MCF 10A (cell line): ENCODE measurements around the gene PACSIN2. TPM values are rescaled to one million over a fixed set of nuclear protein-coding genes. Genes with fewer than 3 reads are reported as not detected.

ENCODE experiments used
- BruUV-seq: library from RNA; stranded (reverse); fragments of 400-500 nt; replicated peaks from 2 replicates; lab custom pipeline; 2021; lab: Mats Ljungman, UMichigan
- CTCF ChIA-PET: fragments of 300-600 bp; sonication (Branson Sonifier 250); formaldehyde crosslinking; extraction: SDS; loops from one replicate; lab custom pipeline; 2021; ENCODE audit warnings: antibody characterized with exemption, inconsistent platforms; lab: Yijun Ruan, JAX
- POLR2A ChIA-PET: fragments of 300-600, 350-650 bp; sonication (Branson Sonifier 250); formaldehyde crosslinking; extraction: SDS; loops from one replicate; lab custom pipeline; 2020; ENCODE audit warnings: antibody characterized with exemption, inconsistent platforms; lab: Yijun Ruan, JAX
- DNase-seq: peaks from one replicate; pipeline ENCODE4 v3.0.0-alpha.2; 2018; ENCODE audit not compliant: unreplicated experiment
- H3K27ac Mint-ChIP-seq: one replicate; pipeline ENCODE4 v1.8.0; 2022; ENCODE audit warnings: mild to moderate bottlenecking, low read depth, mixed read lengths; ENCODE audit not compliant: unreplicated experiment
- H3K27me3 Mint-ChIP-seq: one replicate; pipeline ENCODE4 v1.8.0; 2022; ENCODE audit warnings: mixed read lengths; ENCODE audit not compliant: insufficient read depth, unreplicated experiment
- H3K36me3 Mint-ChIP-seq: one replicate; pipeline ENCODE4 v1.8.0; 2022; ENCODE audit warnings: mild to moderate bottlenecking, moderate library complexity, mixed read lengths; ENCODE audit not compliant: insufficient read depth, unreplicated experiment
- H3K4me1 Mint-ChIP-seq: one replicate; pipeline ENCODE4 v1.8.0; 2022; ENCODE audit warnings: mixed read lengths; ENCODE audit not compliant: insufficient read depth, unreplicated experiment
- H3K4me3 Mint-ChIP-seq: one replicate; pipeline ENCODE4 v1.8.0; 2022; ENCODE audit warnings: mild to moderate bottlenecking, moderate library complexity, mixed read lengths; ENCODE audit not compliant: unreplicated experiment
- H3K9me3 Mint-ChIP-seq: one replicate; pipeline ENCODE4 v1.8.0; 2022; ENCODE audit warnings: mixed read lengths; ENCODE audit not compliant: unreplicated experiment
- intact Hi-C: fragments of 100-400 bp; cut with micrococcal nuclease; formaldehyde crosslinking; loops from 2 replicates; pipeline ENCODE4 v1.14.1; 2022
- total RNA-seq: library from RNA; stranded (reverse); gene quantifications from 2 replicates; pipeline ENCODE4 v1.2.3, GENCODE V29; 2022
- TF ChIP-seq, protein P1 (sequence below): fragments of 200-600 bp; IDR thresholded peaks from one replicate; pipeline ENCODE4 v1.8.0; 2022; ENCODE audit warnings: antibody characterized with exemption, mild to moderate bottlenecking; ENCODE audit not compliant: unreplicated experiment

Gene PACSIN2
- total RNA-seq, 1 experiment from 2014 or later: 67.3 TPM

DNA sequence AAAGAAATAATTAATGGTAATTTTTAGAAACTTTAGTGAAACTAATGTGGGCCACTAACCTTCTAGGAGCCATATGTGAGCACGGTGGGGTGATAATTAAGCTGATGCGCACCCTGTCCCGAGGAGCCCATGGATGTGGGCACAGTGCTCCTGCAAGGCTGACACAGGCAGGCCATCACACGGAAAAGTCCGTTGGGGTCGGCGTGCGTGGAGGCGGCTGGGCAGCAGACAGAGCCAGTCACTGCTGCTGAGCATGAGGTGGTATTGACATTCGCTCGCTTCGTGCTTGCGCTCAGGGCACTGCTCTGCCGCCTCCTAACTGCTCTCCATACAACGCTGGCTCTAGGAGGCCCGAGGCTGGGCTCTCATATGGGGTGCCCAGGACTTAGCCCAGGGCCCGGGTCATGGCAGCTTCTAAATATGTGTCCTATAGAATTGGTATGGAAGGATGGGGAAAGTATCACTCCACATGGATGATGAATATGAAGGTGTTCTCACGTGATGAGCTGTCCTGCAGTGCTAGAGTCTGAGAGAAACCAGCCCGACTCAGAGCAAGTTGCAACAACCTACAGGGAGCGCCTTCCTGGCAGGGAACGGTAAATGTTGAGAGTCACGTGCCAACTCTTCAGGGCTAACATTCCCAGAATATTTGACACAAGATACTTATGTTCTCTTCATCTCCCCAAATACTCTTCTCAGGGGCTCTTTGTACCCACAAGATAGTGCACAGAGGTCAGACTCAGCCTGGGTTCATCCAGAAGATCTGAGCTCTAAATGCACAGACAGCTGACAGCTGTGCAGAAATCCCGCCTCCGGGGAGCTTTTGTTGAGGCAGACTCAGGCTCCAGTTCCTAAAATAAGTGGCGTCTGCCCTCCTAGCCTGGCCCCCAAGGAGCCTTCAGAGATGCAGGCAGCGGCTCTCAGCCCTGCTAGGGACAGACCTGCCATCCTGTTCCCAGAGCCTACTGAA lies 107.3 kb downstream of the PACSIN2 start:
- intact Hi-C loops: no loop called here
- peaks cover 15% of the 10 kb centered on the region for H3K36me3 Mint-ChIP-seq
- H3K4me3 Mint-ChIP-seq: no peak overlapping the region
- H3K27ac Mint-ChIP-seq: peak overlapping the region; percentile 58
- no peaks in the 10 kb centered on the region for H3K27me3 Mint-ChIP-seq
- H3K9me3 Mint-ChIP-seq: no peaks in the 10 kb centered on the region
- no TSS peak for BruUV-seq
- peak; percentile 65 for DNase-seq
- TF ChIP-seq, protein P1, sequence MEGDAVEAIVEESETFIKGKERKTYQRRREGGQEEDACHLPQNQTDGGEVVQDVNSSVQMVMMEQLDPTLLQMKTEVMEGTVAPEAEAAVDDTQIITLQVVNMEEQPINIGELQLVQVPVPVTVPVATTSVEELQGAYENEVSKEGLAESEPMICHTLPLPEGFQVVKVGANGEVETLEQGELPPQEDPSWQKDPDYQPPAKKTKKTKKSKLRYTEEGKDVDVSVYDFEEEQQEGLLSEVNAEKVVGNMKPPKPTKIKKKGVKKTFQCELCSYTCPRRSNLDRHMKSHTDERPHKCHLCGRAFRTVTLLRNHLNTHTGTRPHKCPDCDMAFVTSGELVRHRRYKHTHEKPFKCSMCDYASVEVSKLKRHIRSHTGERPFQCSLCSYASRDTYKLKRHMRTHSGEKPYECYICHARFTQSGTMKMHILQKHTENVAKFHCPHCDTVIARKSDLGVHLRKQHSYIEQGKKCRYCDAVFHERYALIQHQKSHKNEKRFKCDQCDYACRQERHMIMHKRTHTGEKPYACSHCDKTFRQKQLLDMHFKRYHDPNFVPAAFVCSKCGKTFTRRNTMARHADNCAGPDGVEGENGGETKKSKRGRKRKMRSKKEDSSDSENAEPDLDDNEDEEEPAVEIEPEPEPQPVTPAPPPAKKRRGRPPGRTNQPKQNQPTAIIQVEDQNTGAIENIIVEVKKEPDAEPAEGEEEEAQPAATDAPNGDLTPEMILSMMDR: no peak
- peaks cover 45% of the 10 kb centered on the region for H3K4me1 Mint-ChIP-seq
- POLR2A ChIA-PET: interaction anchor here (0.6 to 5.4 kb wide), 3 partner anchors 11 to 31 kb away, joined by 3 to 25 read pairs (median 4); no protein-coding TSS in a partner anchor
- CTCF ChIA-PET: interaction anchor here (0.6 to 5.3 kb wide), 4 partner anchors 11 to 94 kb away, joined by 3 to 26 read pairs (median 6); no protein-coding TSS in a partner anchor

DNA sequence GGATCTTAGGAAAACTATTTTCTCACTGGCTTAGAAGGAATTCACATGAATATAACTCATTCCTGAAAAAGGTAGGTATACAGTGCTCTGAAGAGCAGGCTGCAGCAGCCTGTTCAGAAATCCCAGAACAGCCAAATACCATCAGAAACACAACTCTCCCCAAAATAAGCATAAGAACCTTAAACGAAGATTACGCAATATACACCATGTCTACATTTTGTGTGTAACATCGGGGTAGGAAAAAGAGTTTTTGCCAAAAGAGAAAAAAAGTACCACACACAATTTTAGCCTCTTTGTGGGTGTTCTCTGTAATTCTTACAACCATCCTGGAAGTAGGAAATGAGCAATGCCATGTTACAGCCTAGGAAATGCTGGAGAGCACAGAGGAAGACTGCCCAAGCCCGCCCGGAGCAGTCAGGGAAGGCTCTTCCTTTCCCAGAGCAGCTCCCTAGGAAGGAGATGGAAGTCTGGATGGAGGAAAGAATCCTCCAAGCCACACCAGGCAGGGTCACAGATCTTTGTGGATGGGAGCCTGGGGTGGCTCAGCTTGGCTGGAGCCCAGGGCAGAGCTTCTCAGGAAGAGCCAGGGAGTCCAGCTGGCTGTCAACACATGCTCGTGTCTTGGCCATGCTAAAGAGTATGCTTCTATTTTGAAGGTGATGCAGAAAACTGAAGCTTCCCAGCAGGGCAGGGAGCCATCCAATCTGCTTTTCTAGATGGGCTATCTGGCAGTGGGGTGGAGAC lies 108.2 kb downstream of the PACSIN2 start:
- H3K4me1 Mint-ChIP-seq: peaks cover 39% of the 10 kb centered on the region
- no peak overlapping the region for H3K4me3 Mint-ChIP-seq
- CTCF ChIA-PET: interaction anchor here (2.1 to 5.3 kb wide), 2 partner anchors 12 to 39 kb away, joined by 7 to 26 read pairs; no protein-coding TSS in a partner anchor
- intact Hi-C loops: no loop called here
- no peaks in the 10 kb centered on the region for H3K9me3 Mint-ChIP-seq
- H3K27ac Mint-ChIP-seq: no peak overlapping the region
- no peak for DNase-seq
- H3K36me3 Mint-ChIP-seq: peaks cover 10% of the 10 kb centered on the region
- no peaks in the 10 kb centered on the region for H3K27me3 Mint-ChIP-seq
- POLR2A ChIA-PET: interaction anchor here (0.6 to 5.4 kb wide), 3 partner anchors 12 to 367 kb away, joined by 3 to 25 read pairs (median 4); no protein-coding TSS in a partner anchor
- TF ChIP-seq, protein P1: no peak
- no TSS peak for BruUV-seq

DNA sequence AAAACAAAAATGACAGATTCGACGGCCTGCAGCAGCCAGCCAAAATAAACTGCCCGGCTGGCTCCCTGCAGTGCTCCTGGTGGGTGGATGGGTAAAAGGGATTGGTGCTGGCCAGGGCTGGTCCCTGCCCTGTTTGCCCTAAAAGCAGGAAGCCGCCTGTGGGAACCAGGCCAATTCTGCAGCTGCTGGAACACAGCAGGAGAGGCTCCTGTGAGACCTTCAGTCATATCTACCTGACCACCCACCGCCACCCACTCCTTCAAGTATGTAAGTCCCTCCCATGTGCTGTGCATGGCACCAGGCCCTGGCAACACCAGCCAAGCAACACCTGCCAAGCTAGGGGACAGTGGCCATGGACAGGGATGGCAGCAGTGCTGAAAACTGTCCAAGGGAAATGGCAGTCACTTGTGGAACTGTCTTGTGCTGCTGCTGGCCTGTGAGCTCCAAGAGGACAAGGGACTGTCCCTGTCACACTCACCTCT lies 109.2 kb downstream of the PACSIN2 start:
- no TSS peak for BruUV-seq

More for the DNA sequence above, 109.2 kb downstream of the PACSIN2 start:
- POLR2A ChIA-PET: interaction anchor here (0.6 to 5.4 kb wide), 5 partner anchors 12 to 906 kb away, joined by 3 to 25 read pairs (median 4); partner anchors contain the start of gene EFCAB6
- no peak overlapping the region for H3K27ac Mint-ChIP-seq
- TF ChIP-seq, protein P1: no peak
- no peak overlapping the region for H3K4me3 Mint-ChIP-seq
- peak; percentile 82 for DNase-seq
- H3K4me1 Mint-ChIP-seq: peaks cover 39% of the 10 kb centered on the region
- no peaks in the 10 kb centered on the region for H3K36me3 Mint-ChIP-seq
- CTCF ChIA-PET: interaction anchor here (5.3 kb wide), 1 partner anchor 13 kb away, joined by 26 read pairs; no protein-coding TSS in a partner anchor
- intact Hi-C loops: no loop called here
- H3K9me3 Mint-ChIP-seq: no peaks in the 10 kb centered on the region
- no peaks in the 10 kb centered on the region for H3K27me3 Mint-ChIP-seq
